Posterior cingulate gyrus (tissue), 11 donors: ENCODE results near the gene ATG13.
"Not testable (repeated sequence)": the region's sequence is repeated elsewhere in the genome, so short reads cannot be mapped to it uniquely, and the experiment has no call there.

Experiments used
- DNase-seq, 10 donors: peaks; one replicate each; pipeline versions ENCODE4 v3.0.0 to v3.0.0-alpha.2; 2020 to 2021; ENCODE audit warnings: mixed read lengths in 3 of 10
- intact Hi-C: fragments of 100-400 bp; cut with DNase I; formaldehyde crosslinking; loops from one replicate; pipeline ENCODE4 v1.15.1; 2023

The ATG13 gene

DNA sequence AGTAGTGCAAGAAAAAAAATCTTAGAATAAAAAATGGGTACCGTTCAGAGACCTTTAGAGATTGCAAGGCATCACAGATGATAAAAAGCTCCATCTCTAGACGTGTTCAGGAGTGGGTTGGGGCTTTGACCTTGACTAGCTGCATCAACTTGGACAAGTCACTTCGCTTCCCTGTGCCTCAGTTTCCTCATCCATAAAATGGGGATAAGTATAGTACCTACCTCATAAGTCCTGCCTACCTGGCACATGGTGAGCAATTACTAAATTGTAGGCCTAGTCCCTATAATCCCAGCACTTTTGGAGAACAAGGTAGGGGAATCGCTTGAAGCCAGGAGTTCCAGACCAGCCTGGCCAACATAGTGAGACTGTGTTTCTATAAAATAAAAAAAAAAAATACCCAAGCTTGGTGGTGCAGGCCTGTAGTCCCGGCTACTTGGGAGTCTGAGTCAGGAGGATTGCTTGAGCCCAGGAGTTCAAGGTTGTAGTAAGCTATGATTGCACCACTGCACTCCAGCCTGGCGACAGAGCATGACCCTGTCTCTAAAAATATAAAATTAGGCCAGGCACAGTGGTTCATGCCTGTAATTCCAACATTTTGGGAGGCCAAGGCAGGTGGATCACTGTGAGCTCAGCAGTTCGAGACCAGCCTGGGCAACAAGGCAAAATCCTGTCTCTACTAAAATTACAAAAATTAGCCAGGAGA is 95.7 kb downstream of the ATG13 start:
- intact Hi-C loops, result no loop called here
- no peak for DNase-seq

- DNase-seq, intact Hi-C loops: not testable (repeated sequence)
Observed at GRCh38 chr11:46717825-46718154, 100.4 kb downstream of the ATG13 start.

GRCh38 chr11:46718155-46719019 is 101.0 kb downstream of the ATG13 start:
- intact Hi-C loops, result no loop called here
- DNase-seq, result peak in 1 of 10 donors; percentile 48

DNA sequence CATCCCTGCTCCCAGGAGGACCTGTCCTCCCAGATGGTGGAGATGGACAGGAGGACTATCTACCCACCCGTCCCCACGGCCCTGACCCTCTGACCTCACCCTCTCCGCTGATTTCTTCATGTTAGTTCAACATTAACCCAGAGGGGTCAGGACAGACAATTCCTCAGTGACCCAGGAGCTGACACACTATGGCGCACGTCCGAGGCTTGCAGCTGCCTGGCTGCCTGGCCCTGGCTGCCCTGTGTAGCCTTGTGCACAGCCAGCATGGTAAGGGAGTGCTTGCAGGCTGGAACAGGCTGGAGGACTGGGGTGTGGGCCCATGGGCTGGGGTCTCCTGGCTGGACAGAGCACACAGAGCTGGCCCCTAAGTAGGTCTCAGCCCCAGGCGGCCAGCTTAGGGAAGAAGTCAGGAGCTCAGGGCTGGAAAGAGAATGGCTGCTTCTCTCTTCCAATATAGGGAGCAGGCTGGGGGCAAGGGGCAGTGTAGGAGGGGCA is 101.7 kb downstream of the ATG13 start, which contains the start of gene F2:
TSS of gene F2 (plus strand) at position 166 of the 495 bp plus-strand sequence. CDS start at position 189, 23 bp downstream.
- intact Hi-C loops, result no loop called here
- peak in 2 of 10 donors; percentile 30 to 49 for DNase-seq

DNA sequence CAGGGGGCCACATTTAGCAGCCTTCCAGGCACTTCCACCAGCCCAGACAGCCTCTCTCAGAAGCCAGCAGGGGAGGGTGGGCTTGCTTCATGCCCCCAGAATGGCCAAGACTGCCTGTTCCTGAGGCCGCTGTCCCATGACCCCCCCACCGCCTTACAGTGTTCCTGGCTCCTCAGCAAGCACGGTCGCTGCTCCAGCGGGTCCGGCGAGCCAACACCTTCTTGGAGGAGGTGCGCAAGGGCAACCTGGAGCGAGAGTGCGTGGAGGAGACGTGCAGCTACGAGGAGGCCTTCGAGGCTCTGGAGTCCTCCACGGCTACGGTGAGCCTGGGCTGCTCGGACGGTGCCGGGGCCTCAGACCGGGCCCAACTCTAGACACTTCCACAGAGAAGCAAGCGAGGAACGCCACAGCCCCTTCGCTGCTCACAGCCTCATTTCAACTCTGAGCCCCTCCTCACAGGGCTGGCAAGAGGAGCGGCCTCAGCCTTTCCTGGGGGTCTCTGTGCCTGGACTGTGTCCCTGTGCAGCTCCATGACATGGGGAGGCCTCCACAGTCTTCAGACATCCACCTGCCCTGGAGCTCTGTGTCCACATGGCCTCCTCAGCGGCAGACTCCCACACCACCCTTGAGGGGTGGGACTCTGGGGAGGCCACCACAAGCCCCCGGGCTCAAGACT is 102.3 kb downstream of the ATG13 start:
- intact Hi-C loops, result no loop called here
- DNase-seq, result peak in 2 of 10 donors; percentile 50 to 74

GRCh38 chr11:46721286-46721685 is 103.9 kb downstream of the ATG13 start:
- no peak for DNase-seq
- intact Hi-C loops, result no loop called here

DNA sequence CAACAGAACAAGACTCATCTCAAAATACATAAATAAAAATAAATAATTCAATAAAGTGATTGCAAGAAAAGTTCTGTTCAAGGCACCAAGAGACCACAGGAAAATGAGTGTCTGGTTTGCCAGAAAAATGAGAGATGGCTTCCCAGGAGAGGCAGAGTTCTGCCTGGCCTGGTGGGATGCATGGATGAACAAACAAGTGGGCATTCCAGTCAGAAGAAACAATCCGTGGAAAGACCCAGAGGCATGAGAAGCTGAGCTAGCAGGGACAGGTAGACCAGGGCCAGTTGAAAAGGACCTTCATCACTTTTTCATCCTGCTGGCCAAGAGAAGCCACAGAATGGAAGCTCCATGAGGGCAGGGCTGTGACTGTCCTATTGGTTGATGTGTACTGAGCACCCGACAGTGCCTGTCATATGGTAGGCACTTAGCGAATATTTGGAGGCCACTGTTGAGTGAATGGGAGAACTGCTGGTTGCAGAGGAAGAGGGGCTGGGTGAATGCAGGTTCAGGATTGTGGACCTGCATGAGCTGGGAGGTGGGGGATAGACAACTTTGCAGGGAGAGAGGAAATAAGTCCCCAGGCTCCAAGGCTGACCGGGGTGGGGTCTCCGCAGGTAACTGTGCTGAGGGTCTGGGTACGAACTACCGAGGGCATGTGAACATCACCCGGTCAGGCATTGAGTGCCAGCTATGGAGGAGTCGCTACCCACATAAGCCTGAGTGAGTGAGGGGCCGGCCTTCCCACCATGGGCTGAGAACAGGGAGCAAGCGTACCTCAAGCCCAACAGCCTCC is 105.4 kb downstream of the ATG13 start:
- intact Hi-C loops, result no loop called here
- peak in 1 of 10 donors; percentile 3 for DNase-seq

GRCh38 chr11:46723359-46723680 is 106.0 kb downstream of the ATG13 start:
- intact Hi-C loops, result no loop called here
- peak in 2 of 10 donors; percentile 64 to 73 for DNase-seq

DNA sequence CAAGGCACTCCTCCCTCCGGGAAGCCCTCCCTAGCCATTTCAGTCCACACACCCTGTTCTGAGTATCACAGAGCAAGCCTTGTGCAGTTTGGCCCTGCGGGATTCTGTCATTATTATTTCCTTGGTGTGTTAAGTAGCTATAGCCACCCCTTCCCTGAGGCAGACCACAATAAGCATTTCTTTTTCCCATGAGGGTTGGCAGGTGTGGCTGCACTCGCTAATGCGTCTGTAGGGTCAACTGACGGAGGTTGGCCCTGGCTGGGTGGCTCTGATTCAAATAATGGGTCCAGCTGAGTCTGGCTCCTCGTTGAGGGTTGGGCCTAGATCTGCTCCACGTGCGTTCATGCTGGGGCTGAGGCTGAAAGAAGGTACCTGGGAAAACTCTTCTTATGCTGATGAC is 106.7 kb downstream of the ATG13 start:
- intact Hi-C loops, result no loop called here

More for the DNA sequence above, 106.7 kb downstream of the ATG13 start:
- DNase-seq, result peak in 1 of 10 donors; percentile 43
